Stomach smooth muscle (tissue), 2 donors: ENCODE data around the gene TULP4.
"Not testable (repeated sequence)": the region's sequence is repeated elsewhere in the genome, so short reads cannot be mapped to it uniquely, and the experiment has no call there.

ENCODE experiments used
- H3K27ac ChIP-seq: one replicate; pipeline ENCODE4 v1.7.0; 2013; ENCODE audit warnings: mild to moderate bottlenecking, low read length, inconsistent platforms
- H3K27me3 ChIP-seq, 2 donors: one replicate each; pipeline ENCODE4 v1.7.0; 2013; ENCODE audit warnings: low read length in 2 of 2; ENCODE audit not compliant: insufficient read depth in 2 of 2, control insufficient read depth in 1 of 2
- H3K36me3 ChIP-seq, 2 donors: one replicate each; pipeline ENCODE4 v1.7.0; 2013; ENCODE audit warnings: low read length in 2 of 2; ENCODE audit not compliant: control insufficient read depth in 2 of 2, insufficient read depth in 2 of 2
- H3K4me1 ChIP-seq: one replicate; pipeline ENCODE4 v1.7.0; 2013; ENCODE audit warnings: low read length; ENCODE audit not compliant: control insufficient read depth, insufficient read depth
- H3K4me3 ChIP-seq, 2 donors: one replicate each; pipeline ENCODE4 v1.7.0; 2013; ENCODE audit warnings: low read length in 2 of 2
- H3K9ac ChIP-seq, 2 donors: one replicate each; pipeline ENCODE4 v1.7.0; 2013; ENCODE audit warnings: low read length in 2 of 2, mild to moderate bottlenecking in 1 of 2
- H3K9me3 ChIP-seq, 2 donors: one replicate each; pipeline ENCODE4 v1.7.0; 2013; ENCODE audit warnings: low read length in 2 of 2; ENCODE audit not compliant: control insufficient read depth in 2 of 2
- donor health status: healthy.
- donor health status: Pancreatic carcinoma.

Gene TULP4

GRCh38 chr6:158514991-158515390, 202.7 kb downstream of the TULP4 start:
- H3K36me3 ChIP-seq = peaks cover 0 to 3% of the 10 kb centered on the region in 2 donors
- no peak overlapping the region for H3K9ac ChIP-seq
- peaks cover 18 to 19% of the 10 kb centered on the region in 2 donors for H3K27me3 ChIP-seq
- no peaks in the 10 kb centered on the region for H3K9me3 ChIP-seq
- peaks cover 3% of the 10 kb centered on the region for H3K4me1 ChIP-seq
- no peak overlapping the region for H3K27ac ChIP-seq
- H3K4me3 ChIP-seq = no peak overlapping the region

GRCh38 chr6:158516098-158516497, 203.8 kb downstream of the TULP4 start:
- Histone ChIP-seq H3K9ac (no peak overlapping the region), H3K36me3 (no peaks in the 10 kb centered on the region), H3K27ac (no peak overlapping the region), H3K4me3 (no peak overlapping the region), H3K4me1 (peaks cover 3% of the 10 kb centered on the region), H3K27me3 (peaks cover 18 to 19% of the 10 kb centered on the region in 2 donors), H3K9me3 (no peaks in the 10 kb centered on the region)

DNA sequence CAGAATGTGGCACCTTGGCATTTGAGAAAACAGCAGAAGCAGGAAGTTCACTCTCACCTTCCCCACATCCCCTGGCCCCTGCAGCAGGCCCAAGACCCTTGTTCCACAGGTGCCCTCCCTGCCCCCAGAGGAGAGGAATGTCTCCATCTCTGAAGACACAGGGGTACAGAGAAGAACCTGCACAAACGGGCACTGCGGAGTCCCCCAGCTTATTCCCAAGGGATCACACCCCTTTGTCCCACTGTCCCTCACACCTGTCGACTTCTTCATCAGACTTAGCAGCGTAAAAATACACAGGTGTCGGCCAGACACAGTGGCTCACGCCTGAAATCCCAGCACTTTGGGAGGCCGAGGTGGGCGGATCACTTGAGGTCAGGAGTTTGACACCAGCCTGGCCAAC, 204.8 kb downstream of the TULP4 start:
- H3K9ac ChIP-seq = no peak overlapping the region
- H3K36me3 ChIP-seq = no peaks in the 10 kb centered on the region
- H3K27me3 ChIP-seq = peaks cover 18 to 19% of the 10 kb centered on the region in 2 donors

GRCh38 chr6:158517581-158517980, 205.3 kb downstream of the TULP4 start:
- Histone ChIP-seq H3K36me3 (no peaks in the 10 kb centered on the region), H3K27ac (no peak overlapping the region), H3K9ac (no peak overlapping the region), H3K9me3 (no peaks in the 10 kb centered on the region), H3K27me3 (peaks cover 18 to 19% of the 10 kb centered on the region in 2 donors), H3K4me3 (no peak overlapping the region), H3K4me1 (peaks cover 3% of the 10 kb centered on the region)

More for the DNA sequence above, 204.8 kb downstream of the TULP4 start:
- no peak overlapping the region for H3K27ac ChIP-seq
- H3K9me3 ChIP-seq = no peaks in the 10 kb centered on the region
- no peak overlapping the region for H3K4me3 ChIP-seq
- peaks cover 3% of the 10 kb centered on the region for H3K4me1 ChIP-seq

- Histone ChIP-seq H3K36me3 (no peaks in the 10 kb centered on the region), H3K9me3 (no peaks in the 10 kb centered on the region), H3K27ac (no peak overlapping the region)
Measured at GRCh38 chr6:158518191-158519127, 206.2 kb downstream of the TULP4 start.

DNA sequence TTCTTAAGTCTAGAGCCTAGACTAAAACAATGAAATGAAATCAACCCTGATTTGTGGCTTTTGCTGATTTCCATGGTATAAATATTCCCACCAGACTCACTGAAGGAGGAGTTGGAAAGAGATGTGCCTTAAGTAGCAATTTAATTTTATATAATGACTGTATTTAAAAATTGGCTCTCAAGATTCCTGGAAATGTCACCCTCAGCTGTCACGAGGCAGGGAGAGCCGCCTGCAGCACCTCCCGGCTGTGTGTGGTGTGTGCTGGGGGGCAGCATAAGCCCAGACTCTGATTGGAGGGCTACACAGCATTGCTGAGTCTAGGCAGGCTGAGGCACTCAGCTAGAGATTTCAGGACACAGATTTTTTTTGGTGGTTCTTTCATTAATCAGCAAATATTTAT, 207.0 kb downstream of the TULP4 start:
- Histone ChIP-seq H3K27ac (no peak overlapping the region), H3K9ac (no peak overlapping the region), H3K36me3 (no peaks in the 10 kb centered on the region), H3K9me3 (no peaks in the 10 kb centered on the region), H3K27me3 (peaks cover 19 to 25% of the 10 kb centered on the region in 2 donors), H3K4me1 (peaks cover 3% of the 10 kb centered on the region), H3K4me3 (no peak overlapping the region)

More at GRCh38 chr6:158518191-158519127, 206.2 kb downstream of the TULP4 start:
- H3K27me3 ChIP-seq = peaks cover 18 to 19% of the 10 kb centered on the region in 2 donors
- H3K4me1 ChIP-seq = peaks cover 3% of the 10 kb centered on the region
- peak overlapping the region in 1 of 2 donors; percentile 6 for H3K9ac ChIP-seq
- peak overlapping the region; percentile 53 to 55 for H3K4me3 ChIP-seq

GRCh38 chr6:158519761-158520160, 207.5 kb downstream of the TULP4 start:
- Histone ChIP-seq H3K27ac (no peak overlapping the region), H3K9ac (no peak overlapping the region), H3K4me3 (no peak overlapping the region), H3K9me3 (no peaks in the 10 kb centered on the region), H3K4me1 (peaks cover 3% of the 10 kb centered on the region), H3K36me3 (no peaks in the 10 kb centered on the region), H3K27me3 (peaks cover 22 to 29% of the 10 kb centered on the region in 2 donors)

DNA sequence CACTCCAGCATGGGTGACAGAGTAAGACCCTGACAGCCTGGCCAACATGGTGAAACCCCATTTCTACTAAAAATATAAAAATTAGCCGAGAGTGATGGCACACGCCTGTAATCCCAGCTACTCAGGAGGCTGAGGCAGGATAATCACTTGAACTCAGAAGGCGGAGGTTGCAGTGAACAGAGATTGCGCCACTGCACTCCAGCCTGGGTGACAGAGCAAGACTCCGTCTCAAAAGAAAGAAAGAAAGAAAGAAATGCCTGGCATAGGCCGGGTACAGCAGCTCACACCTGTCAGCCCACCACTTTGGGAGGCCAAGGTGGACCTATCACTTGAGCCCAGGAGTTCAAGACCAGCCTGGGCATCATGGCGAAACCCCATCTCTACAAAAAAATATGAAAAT, 208.7 kb downstream of the TULP4 start:
- H3K4me1 ChIP-seq = not testable (repeated sequence)

GRCh38 chr6:158521759-158522158, 209.5 kb downstream of the TULP4 start:
- no peak overlapping the region for H3K27ac ChIP-seq
- H3K36me3 ChIP-seq = no peaks in the 10 kb centered on the region
- H3K27me3 ChIP-seq = peaks cover 23 to 35% of the 10 kb centered on the region in 2 donors
- no peak overlapping the region for H3K9ac ChIP-seq
- H3K4me3 ChIP-seq = no peak overlapping the region
- no peaks in the 10 kb centered on the region for H3K9me3 ChIP-seq
- peaks cover 3% of the 10 kb centered on the region for H3K4me1 ChIP-seq

More for the DNA sequence above, 208.7 kb downstream of the TULP4 start:
- not testable (repeated sequence) for H3K27ac ChIP-seq, H3K9me3 ChIP-seq, H3K36me3 ChIP-seq, H3K9ac ChIP-seq, H3K4me3 ChIP-seq
- H3K27me3 ChIP-seq = peaks cover 31 to 36% of the 10 kb centered on the region in 2 donors

GRCh38 chr6:158522616-158523015, 210.4 kb downstream of the TULP4 start:
- H3K9me3 ChIP-seq = peaks cover 0 to under 1% of the 10 kb centered on the region in 2 donors
- H3K27me3 ChIP-seq = peaks cover 16 to 28% of the 10 kb centered on the region in 2 donors
- peaks cover 3% of the 10 kb centered on the region for H3K4me1 ChIP-seq
- no peak overlapping the region for H3K4me3 ChIP-seq
- H3K36me3 ChIP-seq = no peaks in the 10 kb centered on the region
- H3K27ac ChIP-seq = no peak overlapping the region
- no peak overlapping the region for H3K9ac ChIP-seq

DNA sequence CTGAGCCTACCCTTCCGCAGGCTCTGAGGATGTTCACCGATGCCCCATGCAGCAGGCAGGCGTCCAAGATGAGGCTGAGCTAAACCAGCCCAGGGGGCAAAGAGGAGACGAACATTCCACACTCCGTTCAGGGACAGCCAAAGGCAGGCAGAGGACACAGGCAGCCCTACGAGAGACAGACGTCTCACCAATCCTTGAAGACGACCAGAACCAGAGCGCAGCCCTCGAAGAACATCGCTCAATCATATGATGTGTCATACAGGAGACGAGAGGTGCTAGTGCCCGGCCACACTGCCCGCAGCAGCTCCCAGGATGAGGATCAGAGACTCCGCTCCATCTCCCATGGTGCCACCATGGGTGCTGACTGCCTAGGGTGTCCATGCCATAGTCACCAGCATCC, 212.0 kb downstream of the TULP4 start:
- Histone ChIP-seq H3K4me1 (no peaks in the 10 kb centered on the region), H3K27ac (no peak overlapping the region), H3K9ac (no peak overlapping the region), H3K36me3 (no peaks in the 10 kb centered on the region), H3K9me3 (peaks cover 0 to 6% of the 10 kb centered on the region in 2 donors), H3K27me3 (peaks cover 13 to 23% of the 10 kb centered on the region in 2 donors), H3K4me3 (no peak overlapping the region)
